Gastrocnemius medialis (tissue), 4 donors: ENCODE measurements around the gene IQSEC2. TPM values are rescaled to one million over a fixed set of nuclear protein-coding genes. Genes with fewer than 3 reads are reported as not detected.

Experiments used
- ATAC-seq, 2 donors: fragments of 150-250 bp; one replicate each; pipeline ENCODE4 v1.9.1; 2016
- DNase-seq, 2 donors: peaks; one replicate each; pipeline ENCODE4 v3.0.0-alpha.2; 2019
- H3K27ac ChIP-seq, 4 donors: fragments of 200-600 bp; sonication (generic); 1 replicate in 1 of 4; 2 replicates in 3 of 4; pipeline ENCODE4 v1.5.1; 2016 to 2018; ENCODE audit warnings: mild to moderate bottlenecking in 2 of 4, moderate library complexity in 1 of 4
- H3K27me3 ChIP-seq, 3 donors: fragments of 200-600 bp; sonication (generic) in 2 of 3; 1 replicate in 1 of 3; 2 replicates in 2 of 3; pipeline versions ENCODE4 v1.5.1 to v1.6.0; 2016 to 2019; ENCODE audit warnings: mild to moderate bottlenecking in 1 of 3, moderate library complexity in 1 of 3
- H3K36me3 ChIP-seq, 2 donors: fragments of 200-600 bp; sonication (generic) in 1 of 2; one replicate each; pipeline ENCODE4 v1.5.1; 2017 to 2018
- H3K4me1 ChIP-seq, 2 donors: fragments of 200-600 bp; sonication (generic) in 1 of 2; one replicate each; pipeline ENCODE4 v1.5.1; 2016 to 2017; ENCODE audit warnings: mild to moderate bottlenecking in 2 of 2
- H3K4me3 ChIP-seq, 4 donors: fragments of 200-600 bp; sonication (generic) in 3 of 4; 1 replicate in 1 of 4; 2 replicates in 3 of 4; pipeline ENCODE4 v1.5.1; 2016 to 2019; ENCODE audit warnings: mild to moderate bottlenecking in 2 of 4
- H3K9me3 ChIP-seq, 3 donors: fragments of 200-600 bp; sonication (generic) in 2 of 3; 1 replicate in 1 of 3; 2 replicates in 2 of 3; pipeline ENCODE4 v1.5.1; 2016 to 2019
- CTCF ChIP-seq, 5 experiments: fragments of 450-650 bp in 3 of 5; fragments of 200-600 bp in 2 of 5; sonication (generic) in 2 of 5; IDR thresholded peaks in 4 of 5; conservative IDR thresholded peaks in 1 of 5; 1 replicate in 4 of 5; 2 replicates in 1 of 5; pipeline ENCODE4 v1.5.1; 2016 to 2019; ENCODE audit warnings: antibody characterized with exemption in 5 of 5, mild to moderate bottlenecking in 3 of 5, moderate library complexity in 3 of 5
- POLR2A ChIP-seq, 2 donors: fragments of 450-650 bp; IDR thresholded peaks; one replicate each; pipeline ENCODE4 v1.6.1; 2017; ENCODE audit warnings: antibody characterized with exemption in 2 of 2, mild to moderate bottlenecking in 2 of 2, moderate library complexity in 2 of 2
- in situ Hi-C, 4 donors: fragments of 200-750 bp; cut with MboI; loops; one replicate each; pipeline versions ENCODE4 v1.15.0 to v1.8.0; 2017; ENCODE audit warnings: low sequenced_read_pairs in 4 of 4
- intact Hi-C: fragments of 100-400 bp; cut with DNase I; formaldehyde crosslinking; loops from one replicate; pipeline ENCODE4 v1.15.1; 2023; ENCODE audit warnings: low total_unique reads
- total RNA-seq, 4 donors: library from RNA; depleted of rRNA; stranded (reverse); fragments of >200 nt; gene quantifications; one replicate each; pipeline versions ENCODE4 v1.1.0 to v1.2.3, GENCODE V29; 2016

Gene IQSEC2
- total RNA-seq, 4 donors from 2014 or later, result 59.2 to 127 (median 73.9) TPM

GRCh38 chrX:53291596-53291995, 10.2 kb upstream of the IQSEC2 start:
- H3K4me1 ChIP-seq, result peaks cover 37 to 41% of the 10 kb centered on the region in 2 donors
- intact Hi-C loops, result loop anchor here (5.0 kb wide), 1 partner anchor 1706 kb away; no protein-coding TSS in a partner anchor
- TF ChIP-seq POLR2A (IDR thresholded peaks at IDR 0.05), result no peak
- TF ChIP-seq CTCF (IDR thresholded peaks at IDR 0.05 in 4 of 5, conservative IDR thresholded peaks at IDR 0.05 in 1 of 5), result no peak
- no peak overlapping the region for H3K4me3 ChIP-seq
- no peak for DNase-seq
- H3K36me3 ChIP-seq, result no peaks in the 10 kb centered on the region
- H3K27ac ChIP-seq, result peak overlapping the region; percentile 83 to 88 (median 86)
- H3K27me3 ChIP-seq, result no peaks in the 10 kb centered on the region
- in situ Hi-C loops, result no loop called here
- no peak for ATAC-seq
- no peaks in the 10 kb centered on the region for H3K9me3 ChIP-seq

GRCh38 chrX:53290441-53291041, 9.2 kb upstream of the IQSEC2 start:
- intact Hi-C loops, result loop anchor here (5.0 kb wide), 1 partner anchor 1707 kb away; no protein-coding TSS in a partner anchor
- peak overlapping the region; percentile 86 to 93 (median 88) for H3K27ac ChIP-seq
- no peaks in the 10 kb centered on the region for H3K36me3 ChIP-seq
- peak; percentile 78 for ATAC-seq
- peak; percentile 84 to 90 for DNase-seq
- no peaks in the 10 kb centered on the region for H3K27me3 ChIP-seq
- H3K9me3 ChIP-seq, result no peaks in the 10 kb centered on the region
- no peak overlapping the region for H3K4me3 ChIP-seq
- TF ChIP-seq POLR2A (IDR thresholded peaks at IDR 0.05) (peak; percentile 22 to 41), CTCF (IDR thresholded peaks at IDR 0.05 in 4 of 5, conservative IDR thresholded peaks at IDR 0.05 in 1 of 5) (no peak)
- peaks cover 42 to 51% of the 10 kb centered on the region in 2 donors for H3K4me1 ChIP-seq
- in situ Hi-C loops, result no loop called here

DNA sequence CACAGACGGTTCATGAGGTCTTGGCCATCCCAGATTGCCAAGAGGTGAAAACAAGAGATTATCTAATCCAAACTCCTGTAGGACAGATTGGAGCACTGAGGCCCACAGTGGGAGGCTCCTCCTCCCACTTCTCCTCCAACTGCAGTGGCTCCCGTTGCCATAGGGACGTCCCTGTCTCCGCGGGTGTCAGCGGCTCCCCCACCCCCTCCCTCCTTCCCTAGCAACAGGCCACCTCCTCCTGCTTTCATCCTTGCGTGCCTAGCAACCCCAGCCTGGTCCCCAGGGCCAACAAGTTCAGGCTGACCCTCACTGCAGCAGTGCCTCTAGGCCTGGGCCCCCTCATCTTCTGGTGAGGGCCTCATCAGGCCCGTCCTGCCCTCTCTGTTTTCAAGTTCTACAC, 6.8 kb upstream of the IQSEC2 start:
- Histone ChIP-seq H3K9me3 (no peaks in the 10 kb centered on the region), H3K4me3 (peak overlapping the region in 1 of 4 donors; percentile 40), H3K27ac (peak overlapping the region; percentile 86 to 93 (median 88)), H3K27me3 (no peaks in the 10 kb centered on the region), H3K4me1 (peaks cover 48 to 57% of the 10 kb centered on the region in 2 donors), H3K36me3 (no peaks in the 10 kb centered on the region)
- ATAC-seq (peak; percentile 39 to 42), DNase-seq (peak; percentile 64 to 81)
- TF ChIP-seq CTCF (IDR thresholded peaks at IDR 0.05 in 4 of 5, conservative IDR thresholded peaks at IDR 0.05 in 1 of 5) (no peak), POLR2A (IDR thresholded peaks at IDR 0.05) (peak; percentile 9 to 37)
- intact Hi-C loops, result no loop called here
- in situ Hi-C loops, result no loop called here

- DNase-seq, result peak; percentile 75 to 90
- TF ChIP-seq CTCF (IDR thresholded peaks at IDR 0.05 in 4 of 5, conservative IDR thresholded peaks at IDR 0.05 in 1 of 5) (no peak), POLR2A (IDR thresholded peaks at IDR 0.05) (peak in 1 of 2 donors; percentile 27)
- intact Hi-C loops (no loop called here), in situ Hi-C loops (no loop called here)
- peak; percentile 60 to 66 for ATAC-seq
- Histone ChIP-seq H3K9me3 (no peaks in the 10 kb centered on the region), H3K27me3 (no peaks in the 10 kb centered on the region), H3K4me1 (peaks cover 48 to 61% of the 10 kb centered on the region in 2 donors), H3K4me3 (peak overlapping the region in 2 of 4 donors; percentile 14 to 40), H3K27ac (peak overlapping the region; percentile 86 to 93 (median 88)), H3K36me3 (no peaks in the 10 kb centered on the region)
Observed at GRCh38 chrX:53287493-53288138, 6.2 kb upstream of the IQSEC2 start.
